K562 (cell line): Measurements from ENCODE around the gene ZNF138.

Experiments used
- HNRNPLL ChIP-seq: fragments of 200-400 bp; formaldehyde crosslinking; IDR thresholded peaks from 2 replicates; pipeline ENCODE4 v1.6.1; 2017; ENCODE audit warnings: low read length, low read depth, mild to moderate bottlenecking; ENCODE audit not compliant: poor library complexity, severe bottlenecking
- JUNB ChIP-seq: fragments of 450-650 bp; formaldehyde crosslinking; conservative IDR thresholded peaks from 2 replicates; pipeline ENCODE4 v1.4.0; 2020; ENCODE audit warnings: mild to moderate bottlenecking
- LEF1 ChIP-seq: fragments of 450-650 bp; IDR thresholded peaks from 2 replicates; pipeline ENCODE4 v1.6.1; 2016; ENCODE audit warnings: mild to moderate bottlenecking
- MEF2D ChIP-seq: conservative IDR thresholded peaks from 2 replicates; pipeline ENCODE4 v1.6.1; 2016; ENCODE audit warnings: low read depth, missing genetic modification characterization, missing compliant biosample characterization
- POLR2A ChIP-seq: fragments of 450-650 bp; conservative IDR thresholded peaks from 2 replicates; pipeline ENCODE4 v1.6.1; 2016
- RFX5 ChIP-seq: IDR thresholded peaks from 2 replicates; pipeline ENCODE4 v1.6.1; 2011; ENCODE audit warnings: low read depth, mild to moderate bottlenecking, improper control_type of control experiment, low read length
- SMAD2 ChIP-seq: fragments of 150-350 bp; IDR thresholded peaks from 2 replicates; pipeline ENCODE4 v1.6.1; 2014; ENCODE audit warnings: low read depth, mild to moderate bottlenecking, low read length
- ZNF224 ChIP-seq: sonication (generic); formaldehyde crosslinking; IDR thresholded peaks from 2 replicates; pipeline ENCODE4 v1.8.0; 2022; ENCODE audit warnings: mild to moderate bottlenecking, missing genetic modification reagents
- ZSCAN29 ChIP-seq: fragments of 450-650 bp; IDR thresholded peaks from 2 replicates; pipeline ENCODE4 v1.6.1; 2017
- TF ChIP-seq, protein P1 (sequence below): fragments of 250-450 bp; sonication (Bioruptor Pico); IDR thresholded peaks from 2 replicates; pipeline ENCODE4 v1.8.0; 2021; ENCODE audit warnings: moderate library complexity, mild to moderate bottlenecking, inconsistent platforms
- TF ChIP-seq, protein P2 (sequence below), 3 experiments: IDR thresholded peaks in 2 of 3; conservative IDR thresholded peaks in 1 of 3; 2 replicates each; pipeline ENCODE4 v1.5.1; 2011 to 2012; ENCODE audit warnings: low read length in 3 of 3, mild to moderate bottlenecking in 3 of 3, control low read depth in 2 of 3, improper control_type of control experiment in 1 of 3, inconsistent platforms in 1 of 3, low read depth in 1 of 3, mixed read lengths in 1 of 3, moderate library complexity in 1 of 3; ENCODE audit not compliant: insufficient read depth in 2 of 3
- TF ChIP-seq, protein P3 (sequence below), 2 experiments: fragments of 450-650 bp; formaldehyde crosslinking in 1 of 2; IDR thresholded peaks; 2 replicates each; pipeline versions ENCODE4 v1.4.0 to v1.6.1; 2014 to 2020; ENCODE audit warnings: mild to moderate bottlenecking in 2 of 2, borderline replicate concordance in 1 of 2, low read depth in 1 of 2

DNA sequence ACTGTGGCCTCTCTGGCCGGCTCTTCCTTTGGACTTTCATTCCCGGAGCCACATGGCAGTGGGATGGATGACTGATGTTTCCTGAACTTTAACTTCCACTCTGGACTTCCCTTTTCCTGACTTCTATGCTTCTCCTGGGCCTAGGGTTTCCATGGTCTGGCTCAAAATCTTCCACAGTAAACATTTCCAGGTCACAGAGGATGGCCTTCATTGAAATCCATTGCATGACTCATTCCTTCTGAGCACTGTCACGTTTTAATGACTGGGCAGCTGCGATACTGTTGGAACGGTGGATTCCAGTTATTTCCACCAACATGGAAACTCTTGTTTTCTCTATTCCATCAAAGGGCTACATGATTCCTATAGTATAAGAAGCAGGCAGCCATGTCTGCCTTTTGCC is 84.5 kb downstream of the ZNF138 start:
- no peak for TF ChIP-seq HNRNPLL
- TF ChIP-seq LEF1, result no peak
- no peak for TF ChIP-seq MEF2D
- TF ChIP-seq, protein P1, sequence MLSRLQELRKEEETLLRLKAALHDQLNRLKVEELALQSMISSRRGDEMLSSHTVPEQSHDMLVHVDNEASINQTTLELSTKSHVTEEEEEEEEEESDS, result no peak
- TF ChIP-seq SMAD2, result no peak
- TF ChIP-seq ZSCAN29, result no peak
- no peak for TF ChIP-seq POLR2A
- TF ChIP-seq, protein P2, sequence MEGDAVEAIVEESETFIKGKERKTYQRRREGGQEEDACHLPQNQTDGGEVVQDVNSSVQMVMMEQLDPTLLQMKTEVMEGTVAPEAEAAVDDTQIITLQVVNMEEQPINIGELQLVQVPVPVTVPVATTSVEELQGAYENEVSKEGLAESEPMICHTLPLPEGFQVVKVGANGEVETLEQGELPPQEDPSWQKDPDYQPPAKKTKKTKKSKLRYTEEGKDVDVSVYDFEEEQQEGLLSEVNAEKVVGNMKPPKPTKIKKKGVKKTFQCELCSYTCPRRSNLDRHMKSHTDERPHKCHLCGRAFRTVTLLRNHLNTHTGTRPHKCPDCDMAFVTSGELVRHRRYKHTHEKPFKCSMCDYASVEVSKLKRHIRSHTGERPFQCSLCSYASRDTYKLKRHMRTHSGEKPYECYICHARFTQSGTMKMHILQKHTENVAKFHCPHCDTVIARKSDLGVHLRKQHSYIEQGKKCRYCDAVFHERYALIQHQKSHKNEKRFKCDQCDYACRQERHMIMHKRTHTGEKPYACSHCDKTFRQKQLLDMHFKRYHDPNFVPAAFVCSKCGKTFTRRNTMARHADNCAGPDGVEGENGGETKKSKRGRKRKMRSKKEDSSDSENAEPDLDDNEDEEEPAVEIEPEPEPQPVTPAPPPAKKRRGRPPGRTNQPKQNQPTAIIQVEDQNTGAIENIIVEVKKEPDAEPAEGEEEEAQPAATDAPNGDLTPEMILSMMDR (IDR thresholded peaks at IDR 0.05 in 2 of 3, conservative IDR thresholded peaks at IDR 0.05 in 1 of 3; ENCODE audit: insufficient read depth in 2 of 3, low read depth in 1 of 3, low read length in 3 of 3), result no peak
- TF ChIP-seq, protein P3, sequence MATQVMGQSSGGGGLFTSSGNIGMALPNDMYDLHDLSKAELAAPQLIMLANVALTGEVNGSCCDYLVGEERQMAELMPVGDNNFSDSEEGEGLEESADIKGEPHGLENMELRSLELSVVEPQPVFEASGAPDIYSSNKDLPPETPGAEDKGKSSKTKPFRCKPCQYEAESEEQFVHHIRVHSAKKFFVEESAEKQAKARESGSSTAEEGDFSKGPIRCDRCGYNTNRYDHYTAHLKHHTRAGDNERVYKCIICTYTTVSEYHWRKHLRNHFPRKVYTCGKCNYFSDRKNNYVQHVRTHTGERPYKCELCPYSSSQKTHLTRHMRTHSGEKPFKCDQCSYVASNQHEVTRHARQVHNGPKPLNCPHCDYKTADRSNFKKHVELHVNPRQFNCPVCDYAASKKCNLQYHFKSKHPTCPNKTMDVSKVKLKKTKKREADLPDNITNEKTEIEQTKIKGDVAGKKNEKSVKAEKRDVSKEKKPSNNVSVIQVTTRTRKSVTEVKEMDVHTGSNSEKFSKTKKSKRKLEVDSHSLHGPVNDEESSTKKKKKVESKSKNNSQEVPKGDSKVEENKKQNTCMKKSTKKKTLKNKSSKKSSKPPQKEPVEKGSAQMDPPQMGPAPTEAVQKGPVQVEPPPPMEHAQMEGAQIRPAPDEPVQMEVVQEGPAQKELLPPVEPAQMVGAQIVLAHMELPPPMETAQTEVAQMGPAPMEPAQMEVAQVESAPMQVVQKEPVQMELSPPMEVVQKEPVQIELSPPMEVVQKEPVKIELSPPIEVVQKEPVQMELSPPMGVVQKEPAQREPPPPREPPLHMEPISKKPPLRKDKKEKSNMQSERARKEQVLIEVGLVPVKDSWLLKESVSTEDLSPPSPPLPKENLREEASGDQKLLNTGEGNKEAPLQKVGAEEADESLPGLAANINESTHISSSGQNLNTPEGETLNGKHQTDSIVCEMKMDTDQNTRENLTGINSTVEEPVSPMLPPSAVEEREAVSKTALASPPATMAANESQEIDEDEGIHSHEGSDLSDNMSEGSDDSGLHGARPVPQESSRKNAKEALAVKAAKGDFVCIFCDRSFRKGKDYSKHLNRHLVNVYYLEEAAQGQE (IDR thresholded peaks at IDR 0.05; ENCODE audit: borderline replicate concordance), result no peak
- TF ChIP-seq, protein P3 (CRISPR knock-in tag; IDR thresholded peaks at IDR 0.05; ENCODE audit: low read depth), result no peak
- TF ChIP-seq ZNF224 (CRISPR knock-in tag), result no peak
- no peak for TF ChIP-seq JUNB
- no peak for TF ChIP-seq RFX5
